ENCODE data around the gene LIN7A. TPM values are rescaled to one million over a fixed set of nuclear protein-coding genes. Genes with fewer than 3 reads are reported as not detected.

LIN7A gene
- polyA plus RNA-seq, 3 donors, result 19.2 to 22.4 (median 21.2) TPM

- DNase-seq, result peak; percentile 50
Measured at GRCh38 chr12:80763874-80764273, 173.9 kb downstream of the LIN7A start.

- no peak for DNase-seq
Measured at GRCh38 chr12:80761838-80762237, 175.9 kb downstream of the LIN7A start.

- no peak for DNase-seq
Measured at GRCh38 chr12:80756875-80757274, 180.9 kb downstream of the LIN7A start.

- DNase-seq, result no peak
Measured at GRCh38 chr12:80754274-80754673, 183.5 kb downstream of the LIN7A start.

- DNase-seq, result no peak
Measured at GRCh38 chr12:80752464-80752863, 185.3 kb downstream of the LIN7A start.

- DNase-seq, result no peak
Measured at GRCh38 chr12:80749456-80749855, 188.3 kb downstream of the LIN7A start.

- no peak for DNase-seq
Measured at GRCh38 chr12:80747800-80748199, 189.9 kb downstream of the LIN7A start.

GRCh38 chr12:80745851-80746505 is 191.8 kb downstream of the LIN7A start:
- DNase-seq, result no peak

Other genes with a start within 250 kb of the LIN7A start
- under 1 TPM in 1 of 3 donors, not detected in 2; 0.20 TPM for gene MYF6, start 230.3 kb downstream of the LIN7A start, polyA plus RNA-seq (ENCODE audit: insufficient read length in 3 of 3)
- under 1 TPM in 2 of 3 donors, not detected in 1; 0.10 to 0.18 TPM for gene MYF5, start 221.0 kb downstream of the LIN7A start, polyA plus RNA-seq (ENCODE audit: insufficient read length in 3 of 3)
- 10 to 100 TPM; 15.5 to 18.6 (median 17.7) TPM for gene ACSS3, start 140.1 kb upstream of the LIN7A start, polyA plus RNA-seq (ENCODE audit: insufficient read length in 3 of 3)